Measurements from ENCODE around the gene CCDC59. TPM values are rescaled to one million over a fixed set of nuclear protein-coding genes. Genes with fewer than 3 reads are reported as not detected.
"Not testable (repeated sequence)": the region's sequence is repeated elsewhere in the genome, so short reads cannot be mapped to it uniquely, and the experiment has no call there.

The CCDC59 gene
- polyA plus RNA-seq, 1 of the 3 experiments (the other 2 are of a cell fraction), result 28.0 TPM

GRCh38 chr12:82363990-82364389 lies 5.8 kb upstream of the CCDC59 start:
- H2AFZ ChIP-seq (ENCODE audit: low read depth), result no peak overlapping the region
- TF ChIP-seq USF2 (IDR thresholded peaks at IDR 0.05; ENCODE audit: borderline replicate concordance, low read depth, low read length) (no peak), FOSL2 (IDR thresholded peaks at IDR 0.05; ENCODE audit: borderline replicate concordance, low read depth) (no peak)
- H3K27ac ChIP-seq (ENCODE audit: low read depth in 2 of 2, low read length in 1 of 2), result no peak overlapping the region
- 93% methylated on average over 4 of the region's 4 CpGs for WGBS (ENCODE audit: low lambda C conversion rate)
- no peaks in the 10 kb centered on the region for H3F3A ChIP-seq (replicated peaks; ENCODE audit: insufficient read depth)
- H3K36me3 ChIP-seq (replicated peaks in 1 of 2; ENCODE audit: control insufficient read depth in 1 of 2, insufficient read depth in 2 of 2, low read length in 1 of 2), result no peaks in the 10 kb centered on the region
- H3K9me3 ChIP-seq, result no peaks in the 10 kb centered on the region
- no peak overlapping the region for H3K9ac ChIP-seq
- H3K9me2 ChIP-seq, result no peaks in the 10 kb centered on the region
- no peak for DNase-seq
- H3K4me3 ChIP-seq (ENCODE audit: low read depth in 2 of 2, low read length in 1 of 2), result no peak overlapping the region
- peaks cover 0 to 5% of the 10 kb centered on the region in 2 experiments; a peak in 2 of 4 replicates for H3K4me1 ChIP-seq (ENCODE audit: control insufficient read depth in 1 of 2, insufficient read depth in 2 of 2, low read depth in 1 of 2, low read length in 1 of 2)
- POLR2A ChIA-PET, result no interaction called here
- H3K4me2 ChIP-seq, result no peak overlapping the region
- no peaks in the 10 kb centered on the region for H3K27me3 ChIP-seq (ENCODE audit: insufficient read depth)
- H4K20me1 ChIP-seq (ENCODE audit: insufficient read depth), result no peaks in the 10 kb centered on the region
- CTCF ChIA-PET, result no interaction called here
- peaks cover 8% of the 10 kb centered on the region for H3K79me2 ChIP-seq (ENCODE audit: insufficient read depth)

GRCh38 chr12:82361461-82361915 lies 3.3 kb upstream of the CCDC59 start:
- no peak overlapping the region for H3K9ac ChIP-seq
- no peaks in the 10 kb centered on the region for H3K9me3 ChIP-seq
- TF ChIP-seq GABPA (IDR thresholded peaks at IDR 0.05; ENCODE audit: low read depth), result no peak
- no peak for TF ChIP-seq IRF3 (IDR thresholded peaks at IDR 0.05; ENCODE audit: low read depth, low read length)
- no peak for TF ChIP-seq MEF2A (IDR thresholded peaks at IDR 0.05; ENCODE audit: borderline replicate concordance, low read depth)
- H3K27ac ChIP-seq (ENCODE audit: low read depth in 2 of 2, low read length in 1 of 2), result no peak overlapping the region
- H3K4me3 ChIP-seq (ENCODE audit: low read depth in 2 of 2, low read length in 1 of 2), result no peak overlapping the region
- 88% methylated on average over 17 of the region's 22 CpGs for WGBS (ENCODE audit: low lambda C conversion rate)
- DNase-seq, result no peak
- peaks cover 26% of the 10 kb centered on the region for H3K79me2 ChIP-seq (ENCODE audit: insufficient read depth)
- ChIA-PET CTCF (no interaction called here), POLR2A (no interaction called here)
- H3K36me3 ChIP-seq (replicated peaks in 1 of 2; ENCODE audit: control insufficient read depth in 1 of 2, insufficient read depth in 2 of 2, low read length in 1 of 2), result peaks cover 5 to 6% of the 10 kb centered on the region in 2 experiments
- peaks cover 1 to 12% of the 10 kb centered on the region in 2 experiments; a peak in 3 of 4 replicates for H3K4me1 ChIP-seq (ENCODE audit: control insufficient read depth in 1 of 2, insufficient read depth in 2 of 2, low read depth in 1 of 2, low read length in 1 of 2)
- no peak overlapping the region for H3K4me2 ChIP-seq
- no peaks in the 10 kb centered on the region for H3K9me2 ChIP-seq
- H3F3A ChIP-seq (replicated peaks; ENCODE audit: insufficient read depth), result no peaks in the 10 kb centered on the region
- H3K27me3 ChIP-seq (ENCODE audit: insufficient read depth), result no peaks in the 10 kb centered on the region
- no peak overlapping the region for H2AFZ ChIP-seq (ENCODE audit: low read depth)
- no peaks in the 10 kb centered on the region for H4K20me1 ChIP-seq (ENCODE audit: insufficient read depth)

GRCh38 chr12:82360834-82361233 lies 2.6 kb upstream of the CCDC59 start:
- peaks cover 32% of the 10 kb centered on the region for H3K79me2 ChIP-seq (ENCODE audit: insufficient read depth)
- H3K9me2 ChIP-seq; POLR2A ChIA-PET; H3K27me3 ChIP-seq (ENCODE audit: insufficient read depth); DNase-seq; H3K9ac ChIP-seq; H3K4me3 ChIP-seq (ENCODE audit: low read depth in 2 of 2, low read length in 1 of 2); H3F3A ChIP-seq (replicated peaks; ENCODE audit: insufficient read depth); H4K20me1 ChIP-seq (ENCODE audit: insufficient read depth); H3K4me2 ChIP-seq; H3K27ac ChIP-seq (ENCODE audit: low read depth in 2 of 2, low read length in 1 of 2); CTCF ChIA-PET; H2AFZ ChIP-seq (ENCODE audit: low read depth); H3K9me3 ChIP-seq: not testable (repeated sequence)
- peaks cover 12 to 13% of the 10 kb centered on the region in 2 experiments for H3K36me3 ChIP-seq (replicated peaks in 1 of 2; ENCODE audit: control insufficient read depth in 1 of 2, insufficient read depth in 2 of 2, low read length in 1 of 2)
- 99% methylated on average over 10 of the region's 11 CpGs for WGBS (ENCODE audit: low lambda C conversion rate)
- peaks cover 5 to 12% of the 10 kb centered on the region in 2 experiments; a peak in 3 of 4 replicates for H3K4me1 ChIP-seq (ENCODE audit: control insufficient read depth in 1 of 2, insufficient read depth in 2 of 2, low read depth in 1 of 2, low read length in 1 of 2)
